T-helper 9 cell (primary cell): ENCODE data around the gene ZC3H7B.
"Not testable (repeated sequence)": the region's sequence is repeated elsewhere in the genome, so short reads cannot be mapped to it uniquely, and the experiment has no call there.

Source experiments
- DNase-seq: peaks from one replicate; pipeline ENCODE4 v3.0.0-alpha.2; 2020
- total RNA-seq, 2 donors: gene quantifications; one replicate each; lab custom pipeline; 2026; lab: John Stamatoyannopoulos, UW

The ZC3H7B gene, protein sequence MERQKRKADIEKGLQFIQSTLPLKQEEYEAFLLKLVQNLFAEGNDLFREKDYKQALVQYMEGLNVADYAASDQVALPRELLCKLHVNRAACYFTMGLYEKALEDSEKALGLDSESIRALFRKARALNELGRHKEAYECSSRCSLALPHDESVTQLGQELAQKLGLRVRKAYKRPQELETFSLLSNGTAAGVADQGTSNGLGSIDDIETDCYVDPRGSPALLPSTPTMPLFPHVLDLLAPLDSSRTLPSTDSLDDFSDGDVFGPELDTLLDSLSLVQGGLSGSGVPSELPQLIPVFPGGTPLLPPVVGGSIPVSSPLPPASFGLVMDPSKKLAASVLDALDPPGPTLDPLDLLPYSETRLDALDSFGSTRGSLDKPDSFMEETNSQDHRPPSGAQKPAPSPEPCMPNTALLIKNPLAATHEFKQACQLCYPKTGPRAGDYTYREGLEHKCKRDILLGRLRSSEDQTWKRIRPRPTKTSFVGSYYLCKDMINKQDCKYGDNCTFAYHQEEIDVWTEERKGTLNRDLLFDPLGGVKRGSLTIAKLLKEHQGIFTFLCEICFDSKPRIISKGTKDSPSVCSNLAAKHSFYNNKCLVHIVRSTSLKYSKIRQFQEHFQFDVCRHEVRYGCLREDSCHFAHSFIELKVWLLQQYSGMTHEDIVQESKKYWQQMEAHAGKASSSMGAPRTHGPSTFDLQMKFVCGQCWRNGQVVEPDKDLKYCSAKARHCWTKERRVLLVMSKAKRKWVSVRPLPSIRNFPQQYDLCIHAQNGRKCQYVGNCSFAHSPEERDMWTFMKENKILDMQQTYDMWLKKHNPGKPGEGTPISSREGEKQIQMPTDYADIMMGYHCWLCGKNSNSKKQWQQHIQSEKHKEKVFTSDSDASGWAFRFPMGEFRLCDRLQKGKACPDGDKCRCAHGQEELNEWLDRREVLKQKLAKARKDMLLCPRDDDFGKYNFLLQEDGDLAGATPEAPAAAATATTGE
- 110 to 142 reads per million in 2 donors for total RNA-seq

DNA sequence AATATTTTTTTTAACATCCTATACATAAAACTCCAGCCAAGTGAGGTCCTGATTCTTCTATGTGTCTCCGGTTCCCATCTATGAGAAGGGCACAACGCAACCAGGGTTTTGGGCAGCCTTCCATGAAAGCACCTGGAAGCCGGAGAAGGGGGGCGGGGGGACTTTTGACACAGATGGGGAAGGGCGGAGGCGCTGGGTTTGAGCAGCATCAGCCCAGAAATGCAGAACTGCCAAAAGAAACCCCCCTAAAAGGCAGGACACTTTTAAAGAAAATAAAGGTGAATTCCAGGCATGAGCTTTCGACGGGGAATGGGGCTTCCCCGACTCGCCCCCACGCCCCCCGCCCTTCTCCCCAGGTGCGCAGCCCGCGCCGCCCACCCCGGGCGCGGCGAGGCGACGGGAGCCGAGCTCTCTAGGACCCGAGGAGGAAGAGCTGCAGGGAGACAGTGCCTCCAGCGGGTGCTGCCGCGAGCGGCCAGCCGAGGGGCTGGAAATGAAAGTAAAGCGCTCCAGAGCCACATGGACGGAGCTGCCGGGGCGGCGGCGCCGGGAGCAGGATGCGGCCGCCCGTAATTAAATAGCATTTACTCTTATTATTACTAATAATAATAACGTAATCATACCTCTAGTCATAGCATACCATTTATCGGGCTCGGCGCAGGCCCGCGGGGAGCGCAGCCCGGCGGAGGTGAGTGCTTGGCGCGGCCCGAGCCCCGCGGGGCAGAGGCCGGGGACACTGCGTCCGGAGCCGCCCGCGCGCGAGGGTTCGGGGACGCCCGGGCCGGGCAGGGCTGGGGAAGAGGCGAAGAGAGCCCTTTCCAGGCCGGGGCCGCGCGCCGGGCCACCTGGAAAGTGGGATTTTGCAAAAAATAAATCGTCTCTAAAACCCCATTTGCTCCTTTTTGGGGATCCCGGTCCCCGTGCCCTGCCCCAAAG lies at the start of gene ZC3H7B:
TSS of gene ZC3H7B (plus strand) at position 441 of the 936 bp plus-strand sequence. CDS start 19,136 bp downstream, outside the sequence.
- DNase-seq: peak; percentile 75

DNA sequence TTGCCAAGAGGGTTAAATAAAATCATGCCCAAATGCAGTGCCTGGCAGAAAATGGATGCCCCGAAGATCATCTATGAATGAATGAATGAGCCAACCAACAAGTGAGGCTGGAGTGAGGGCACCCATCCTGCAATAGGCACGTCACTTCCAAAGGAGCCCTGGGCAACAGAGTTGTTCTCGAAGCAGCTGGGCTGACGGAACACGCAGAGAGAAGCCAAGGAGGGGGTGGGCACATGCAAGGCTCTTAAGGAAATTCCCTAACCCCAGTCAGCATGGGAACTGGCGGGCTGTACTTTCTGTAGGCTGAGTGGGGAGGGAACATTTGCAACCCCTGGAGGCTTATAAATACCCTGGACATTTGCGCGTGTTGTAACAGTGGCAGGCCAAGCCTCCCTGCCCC lies 49.0 kb upstream of the ZC3H7B start:
- no peak for DNase-seq

DNA sequence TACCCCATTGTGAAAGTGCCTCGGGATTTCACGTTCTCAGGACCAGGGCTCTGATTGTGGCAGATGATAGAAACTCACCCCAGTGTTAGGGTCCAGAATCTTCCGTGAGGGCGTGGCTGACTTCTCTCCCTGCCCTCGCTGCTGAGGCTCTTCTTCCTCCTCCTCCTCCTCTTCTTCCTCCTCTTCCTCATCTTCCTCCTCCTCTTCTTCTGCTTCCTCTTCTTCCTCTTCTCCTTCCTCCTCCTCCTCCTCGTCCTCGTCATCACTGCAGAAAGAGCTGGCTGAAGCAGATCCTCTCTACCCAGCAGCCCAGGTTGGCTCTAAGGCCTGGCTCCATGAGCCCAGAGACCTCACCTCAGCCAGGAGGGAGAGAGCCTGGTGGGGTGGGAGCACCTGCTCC lies 47.1 kb upstream of the ZC3H7B start:
- DNase-seq: no peak

DNA sequence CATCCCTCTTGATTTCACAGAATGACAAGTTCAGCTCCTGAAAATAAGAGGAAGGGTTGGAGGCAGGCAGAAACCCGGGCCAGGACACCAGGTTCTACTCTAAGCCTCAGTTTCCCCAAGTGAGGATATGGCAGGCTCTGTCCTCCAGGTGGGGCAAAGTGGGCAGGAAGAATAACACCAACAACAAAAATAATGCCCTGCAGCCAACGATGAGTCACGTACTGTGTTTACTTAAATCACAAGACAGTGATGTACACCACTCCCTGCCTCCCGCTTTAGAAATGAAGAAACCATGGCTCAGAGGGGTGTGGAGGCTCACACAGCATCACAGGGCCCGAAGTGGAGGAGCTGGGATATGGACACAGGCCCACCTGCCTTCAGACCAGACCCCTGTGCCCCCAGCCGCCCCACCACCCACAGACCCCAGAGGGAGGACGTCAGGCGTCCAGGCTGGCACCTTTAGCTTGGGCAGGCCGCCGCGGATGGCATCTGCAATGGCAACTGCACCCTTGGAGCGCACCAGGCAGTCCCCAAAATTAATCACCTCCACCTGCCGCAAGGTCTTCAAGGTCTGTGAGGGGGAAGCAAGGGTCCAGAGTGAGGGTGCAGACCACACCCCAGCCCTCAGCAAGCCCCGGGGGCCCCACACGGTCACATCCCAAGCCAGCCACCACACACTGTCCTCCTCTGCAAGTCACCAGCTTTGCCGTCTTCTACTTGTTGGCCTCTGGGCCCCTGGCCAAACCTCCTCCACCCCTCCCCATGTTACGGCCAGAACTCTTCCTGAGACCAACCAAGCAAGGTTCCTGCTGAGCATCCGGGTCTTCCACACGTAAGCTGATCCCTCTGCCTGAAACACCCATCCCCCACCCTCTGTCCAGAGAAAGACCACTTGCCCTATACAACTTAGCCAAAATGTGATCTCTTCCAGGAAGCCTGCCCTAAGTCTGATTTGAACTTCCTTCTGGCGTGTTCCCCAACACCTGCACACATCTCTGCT lies 44.8 kb upstream of the ZC3H7B start:
- no peak for DNase-seq

DNA sequence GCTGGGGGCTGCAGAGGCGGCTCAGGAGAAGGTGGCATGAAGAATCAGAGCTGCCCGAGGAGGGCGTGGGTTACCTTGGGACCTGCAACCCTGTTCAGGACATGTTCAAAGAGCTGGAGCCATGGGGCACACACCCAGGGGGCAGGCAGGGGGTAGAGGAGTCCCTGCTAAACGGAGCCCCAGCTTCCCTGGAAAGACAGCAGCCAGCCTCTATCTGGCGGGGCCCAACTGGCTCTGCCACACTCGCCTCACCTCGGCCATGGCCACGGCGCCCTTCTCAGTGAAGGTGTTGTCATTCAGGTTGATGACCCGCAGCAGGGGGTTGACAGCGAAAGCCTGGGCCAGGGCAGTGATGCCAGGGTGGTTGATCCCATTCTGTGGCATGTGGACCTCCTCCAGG lies 43.6 kb upstream of the ZC3H7B start:
- DNase-seq: no peak

DNA sequence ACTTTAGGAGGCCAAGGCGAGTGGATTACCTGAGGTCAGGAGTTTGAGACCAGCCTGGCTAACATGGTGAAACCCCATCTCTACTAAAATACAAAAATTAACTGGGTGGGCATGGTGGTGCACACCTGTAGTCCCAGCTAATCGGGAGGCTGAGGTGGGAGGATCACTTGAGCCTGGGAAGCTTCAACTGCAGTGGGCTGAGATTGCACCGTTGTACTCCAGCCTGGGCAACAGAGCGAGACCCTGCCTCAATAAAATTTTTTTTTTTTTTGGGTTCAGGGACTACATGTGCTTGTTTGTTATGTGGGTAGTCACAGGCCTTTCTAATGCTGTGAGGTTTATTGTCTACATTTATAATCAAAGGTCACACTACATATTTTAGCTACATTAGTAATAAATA lies 41.6 kb upstream of the ZC3H7B start:
- not testable (repeated sequence) for DNase-seq

DNA sequence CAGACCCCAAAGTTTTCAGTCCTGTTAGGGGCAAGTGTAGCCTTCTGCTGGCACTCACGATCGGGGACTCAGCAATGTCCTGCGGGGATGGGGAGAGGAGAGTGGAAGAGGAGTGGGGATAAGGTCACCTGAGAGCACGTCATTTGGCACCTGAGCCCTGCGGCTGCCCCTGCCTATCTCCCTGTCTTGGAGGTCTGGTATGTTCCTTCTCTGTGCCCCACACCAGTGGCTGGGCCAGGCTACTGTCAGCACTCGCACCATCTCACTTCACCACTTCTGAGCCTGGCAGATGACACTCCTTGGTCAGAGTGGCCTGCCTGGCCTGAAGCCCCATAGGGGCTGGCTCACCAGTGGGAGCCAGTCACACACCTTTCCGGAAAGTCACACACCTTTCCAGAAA lies 40.5 kb upstream of the ZC3H7B start:
- no peak for DNase-seq

DNA sequence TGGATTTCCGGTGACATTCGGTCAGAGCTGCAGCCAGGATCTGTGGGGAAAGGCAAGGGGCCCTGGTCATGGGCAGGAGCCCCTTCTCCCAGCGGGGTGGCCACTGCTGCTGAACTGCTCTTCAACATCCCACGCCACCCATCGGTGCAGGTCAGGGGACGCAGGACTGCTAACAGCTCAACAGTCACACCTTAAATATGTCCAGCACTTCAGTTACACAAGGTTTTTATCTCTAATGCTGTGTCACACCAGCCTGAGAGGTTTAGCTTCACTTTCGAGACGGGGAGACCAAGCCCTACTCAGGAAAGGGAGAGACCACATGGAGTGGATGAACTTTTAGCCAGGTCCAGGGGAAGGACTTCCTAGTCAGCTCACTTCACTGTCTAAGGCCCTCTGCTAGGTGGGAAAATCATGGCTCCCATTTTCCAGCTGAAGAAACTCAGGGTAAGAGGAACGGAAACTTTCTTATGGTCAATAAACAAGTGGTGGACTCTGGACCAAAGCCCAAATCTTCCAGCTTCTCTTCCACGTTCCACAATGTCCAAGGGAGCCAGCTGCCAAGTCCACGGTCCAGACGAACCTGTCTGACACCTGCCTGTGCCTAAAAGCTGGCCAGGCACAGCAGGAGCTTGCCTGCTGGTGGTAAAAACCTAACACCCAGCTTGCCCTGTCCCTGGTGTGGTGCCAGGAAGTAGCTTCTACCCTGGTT lies 39.6 kb upstream of the ZC3H7B start:
- DNase-seq: no peak

DNA sequence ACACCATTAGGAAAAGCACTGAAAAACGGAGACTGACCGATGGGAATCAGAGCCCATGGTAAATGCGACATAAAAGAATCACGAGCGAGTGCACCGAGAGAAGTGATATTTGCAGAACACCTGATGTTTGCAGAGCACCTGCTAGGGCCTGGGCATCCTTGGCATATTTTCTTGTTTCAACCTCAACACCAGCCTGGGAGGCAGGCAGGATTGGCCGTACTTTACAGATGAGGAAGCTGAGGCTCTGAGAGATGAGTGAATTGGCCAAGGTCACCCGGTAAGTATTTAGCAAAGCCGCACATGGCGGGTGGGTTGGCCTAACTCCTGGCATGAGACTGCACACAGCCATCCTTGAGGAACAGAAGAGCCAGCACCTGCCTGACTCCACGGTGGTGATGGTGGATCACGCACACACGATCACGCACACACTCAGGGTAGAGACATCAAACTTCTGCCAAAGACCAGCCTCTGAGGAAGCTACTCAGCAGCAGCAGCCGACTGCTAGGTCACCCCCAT lies 39.0 kb upstream of the ZC3H7B start:
- no peak for DNase-seq

DNA sequence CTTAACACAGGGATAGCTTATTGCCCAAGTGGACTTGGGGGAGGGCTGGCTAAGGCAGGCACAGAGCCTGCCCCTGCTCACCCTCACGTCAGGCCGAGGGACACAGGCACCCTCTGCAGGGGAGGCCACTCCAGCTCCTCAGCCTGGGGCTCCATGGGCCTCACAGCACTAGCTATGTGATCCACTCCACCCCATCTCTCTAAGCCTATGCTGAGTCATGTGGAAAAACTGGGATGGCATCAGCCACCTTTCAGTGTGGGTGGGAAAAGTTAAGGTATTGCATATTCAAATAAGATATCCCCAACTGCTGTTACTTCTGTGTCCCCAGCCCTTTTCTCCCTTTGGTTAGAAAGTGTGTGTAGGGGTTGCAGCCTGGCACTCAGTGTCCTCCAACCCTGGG lies 37.6 kb upstream of the ZC3H7B start:
- DNase-seq: no peak

DNA sequence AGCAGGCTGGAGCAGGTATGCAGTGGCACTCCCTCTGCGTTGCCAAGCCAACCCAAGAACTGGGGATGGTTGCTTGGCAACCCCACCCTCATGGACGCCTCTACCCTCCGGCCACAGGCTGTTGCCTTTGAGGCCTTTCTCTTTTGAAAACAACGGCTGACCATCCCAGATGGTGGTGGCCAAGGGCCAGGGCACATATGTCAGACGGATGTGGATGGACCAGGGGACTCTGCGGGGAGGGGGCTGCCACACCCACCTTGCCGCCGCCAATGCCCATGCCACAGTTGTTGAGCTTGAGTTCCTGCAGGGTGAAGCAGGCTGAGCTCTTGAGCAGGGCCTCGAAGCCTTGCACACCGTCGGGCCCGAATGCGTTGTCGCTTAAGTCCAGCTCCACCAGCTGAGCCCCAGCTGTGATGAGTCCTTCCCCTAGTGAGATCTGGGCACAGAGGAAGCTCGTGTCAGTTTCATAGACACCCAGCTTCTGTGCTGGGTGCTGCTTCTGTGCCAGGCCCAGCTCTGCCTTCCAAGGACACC lies 36.9 kb upstream of the ZC3H7B start:
- no peak for DNase-seq

DNA sequence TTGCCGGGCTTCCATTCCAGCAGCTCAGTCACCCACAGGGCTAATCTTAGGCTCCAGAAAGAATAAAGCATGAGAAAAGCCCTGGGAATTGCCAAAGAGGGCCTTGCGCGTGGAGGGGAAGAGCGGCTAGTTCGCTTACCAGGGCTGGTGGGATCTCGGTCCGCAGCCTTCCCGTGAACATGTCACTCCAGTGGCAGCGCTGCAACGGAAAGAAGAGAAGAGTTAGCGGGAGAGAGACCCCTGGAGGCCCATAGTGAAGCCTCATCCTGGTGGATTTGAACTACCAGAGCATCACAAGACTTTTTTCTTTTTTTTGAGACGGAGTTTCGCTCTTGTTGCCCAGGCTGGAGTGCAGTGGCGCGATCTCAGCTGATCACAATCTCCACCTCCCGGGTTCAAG lies 33.4 kb upstream of the ZC3H7B start:
- DNase-seq: no peak

DNA sequence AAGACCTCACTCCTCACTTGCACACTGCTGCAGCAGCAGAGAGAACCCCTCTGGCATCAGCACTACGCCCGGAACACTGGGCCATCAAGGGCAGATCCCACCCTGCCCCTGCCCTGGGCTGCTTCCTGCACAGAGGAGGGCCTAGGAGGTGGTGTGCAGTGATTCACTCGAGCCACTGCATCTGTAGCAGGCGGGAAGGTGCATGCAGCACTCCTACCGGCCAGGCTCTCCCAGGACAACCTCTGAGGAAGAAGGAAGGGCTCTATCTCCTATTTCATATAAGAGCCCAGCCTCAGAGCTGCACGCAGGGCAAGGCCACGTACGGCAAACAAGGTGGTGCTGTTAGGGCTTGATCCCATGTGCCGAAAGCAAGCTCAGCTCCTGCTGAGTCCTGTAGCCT lies 29.5 kb upstream of the ZC3H7B start:
- no peak for DNase-seq

DNA sequence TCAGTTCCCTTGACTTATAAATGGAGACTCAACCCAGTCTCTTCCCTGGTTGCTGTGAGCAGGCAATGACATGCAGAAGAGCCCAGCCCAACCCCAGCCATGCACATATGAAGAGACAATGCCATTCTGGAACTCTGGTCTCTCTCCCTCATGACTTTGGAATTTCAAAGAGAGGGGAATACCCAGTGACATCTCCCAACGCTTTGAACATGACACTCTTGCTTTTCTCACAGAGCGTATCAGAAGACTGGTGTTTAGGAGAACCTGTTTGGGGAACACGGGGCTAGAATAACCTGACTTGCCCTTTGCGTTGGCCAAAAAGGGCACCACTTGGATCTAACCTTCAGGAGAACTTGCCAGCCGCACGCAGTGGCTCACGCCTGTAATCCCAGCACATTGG lies 28.2 kb upstream of the ZC3H7B start:
- no peak for DNase-seq

DNA sequence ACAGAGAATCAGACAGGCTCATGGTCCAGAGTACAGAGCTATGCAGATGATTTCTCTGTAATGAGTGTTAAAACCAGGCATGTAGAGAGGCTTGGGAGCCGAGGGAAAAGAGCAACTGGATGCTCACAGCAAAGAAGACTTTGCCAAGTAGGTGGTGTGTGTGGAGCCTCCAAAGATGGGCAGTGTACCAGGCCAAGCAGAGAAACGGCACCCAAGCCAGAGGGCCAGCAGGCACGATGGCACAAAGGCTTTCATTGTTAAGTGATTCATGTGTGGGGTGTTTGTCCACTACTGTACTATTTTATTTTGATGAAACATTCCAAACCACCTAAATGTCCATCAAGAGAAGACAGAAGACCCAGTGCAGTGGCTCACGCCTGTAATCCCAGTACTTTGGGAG lies 26.5 kb upstream of the ZC3H7B start:
- DNase-seq: no peak

DNA sequence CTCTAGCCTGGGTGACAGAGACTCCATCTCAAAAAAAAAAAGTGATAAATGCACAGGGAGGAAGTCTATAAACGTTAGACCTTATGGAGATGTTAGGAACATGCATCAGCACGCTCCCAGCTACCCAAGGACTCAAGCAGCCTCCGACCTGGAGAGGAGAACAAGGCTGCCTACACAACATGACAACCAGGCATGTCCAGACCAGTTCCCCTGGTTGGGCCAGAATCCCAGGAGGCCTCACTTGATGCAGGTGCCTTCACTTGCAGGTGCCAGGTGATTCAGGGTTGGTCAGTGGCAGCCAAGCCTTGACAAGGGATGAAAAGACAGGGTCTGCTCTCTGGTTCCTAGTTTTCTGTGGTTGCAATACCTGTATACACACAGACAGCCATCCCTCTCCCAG lies 21.3 kb upstream of the ZC3H7B start:
- DNase-seq: no peak

DNA sequence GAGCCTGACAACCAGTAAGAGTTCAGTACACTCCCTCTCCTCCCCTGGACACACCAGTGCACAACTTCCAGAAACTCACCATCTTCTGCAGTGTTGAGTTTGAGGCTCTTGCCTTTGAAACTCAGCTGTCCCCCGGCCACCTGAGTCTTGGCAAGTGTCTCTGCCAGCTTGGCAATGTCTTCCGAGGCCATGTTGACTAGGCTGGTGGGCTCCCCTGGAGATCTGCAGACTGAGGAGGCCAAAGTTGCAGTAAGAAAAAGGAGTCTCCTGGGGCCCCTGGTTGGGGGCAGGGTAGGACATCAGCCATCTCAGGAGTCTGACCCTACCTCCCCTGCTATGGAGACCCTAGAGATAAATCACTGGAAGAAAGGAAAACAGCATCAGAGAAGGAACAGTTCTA lies 20.5 kb upstream of the ZC3H7B start:
- no peak for DNase-seq

DNA sequence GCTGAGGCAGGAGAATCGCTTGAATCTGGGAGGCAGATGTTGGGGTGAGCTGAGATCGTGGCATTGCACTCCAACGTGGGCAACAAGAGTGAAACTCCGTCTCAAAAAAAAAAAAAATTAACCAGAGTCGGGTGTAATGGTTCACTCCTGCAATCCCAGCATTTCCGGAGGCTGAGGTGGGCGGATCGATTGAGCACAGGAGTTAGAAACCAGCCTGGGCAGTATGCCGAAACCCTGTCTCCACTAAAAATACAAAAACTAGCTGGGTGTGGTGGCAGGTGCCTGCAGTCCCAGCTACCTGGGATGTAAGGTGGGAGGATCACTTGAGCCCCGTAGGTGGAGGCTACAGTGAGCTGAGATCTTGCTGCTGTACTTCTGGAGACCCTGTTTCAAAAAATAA lies 16.9 kb upstream of the ZC3H7B start:
- DNase-seq: no peak

DNA sequence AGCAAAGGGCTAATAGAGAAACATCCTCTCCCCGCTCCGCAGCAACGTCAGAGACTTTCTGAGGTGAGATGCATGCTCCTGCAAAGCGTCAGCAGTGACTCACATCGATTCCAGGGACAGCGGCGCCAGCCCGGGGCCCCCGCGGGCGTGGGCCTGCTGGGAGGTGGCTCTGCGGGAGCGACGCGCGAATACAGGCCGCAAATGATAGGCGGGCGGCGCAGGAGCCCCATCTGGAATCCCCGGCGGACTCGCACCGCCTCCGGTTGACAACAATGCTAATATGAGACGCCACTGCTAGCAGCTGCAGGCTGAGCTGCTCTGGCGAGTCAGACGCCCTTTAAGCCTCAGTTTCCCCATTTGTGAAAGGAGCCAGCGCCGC lies 15.9 kb upstream of the ZC3H7B start:
- DNase-seq: peak; percentile 79
